Progenitor cell of endocrine pancreas (in vitro differentiated cells): ENCODE measurements around the gene DRG2. TPM values are rescaled to one million over a fixed set of nuclear protein-coding genes. Genes with fewer than 3 reads are reported as not detected.

Experiments
- DNase-seq: peaks from one replicate; pipeline ENCODE4 v3.0.0; 2021; ENCODE audit warnings: low spot score; ENCODE audit not compliant: unreplicated experiment
- H3K27ac Mint-ChIP-seq: 2 replicates; pipeline ENCODE4 v1.8.0; 2021; ENCODE audit warnings: mild to moderate bottlenecking, moderate library complexity, mixed read lengths
- H3K27me3 Mint-ChIP-seq: 2 replicates; pipeline ENCODE4 v1.8.0; 2021; ENCODE audit warnings: mixed read lengths
- H3K36me3 Mint-ChIP-seq: 2 replicates; pipeline ENCODE4 v1.8.0; 2022; ENCODE audit warnings: mixed read lengths; ENCODE audit not compliant: insufficient read depth
- H3K4me1 Mint-ChIP-seq: 2 replicates; pipeline ENCODE4 v1.8.0; 2021; ENCODE audit warnings: low read depth, mixed read lengths
- H3K4me3 Mint-ChIP-seq: 2 replicates; pipeline ENCODE4 v1.8.0; 2021; ENCODE audit warnings: low read depth, mild to moderate bottlenecking, moderate library complexity, mixed read lengths
- H3K9me3 Mint-ChIP-seq: 2 replicates; pipeline ENCODE4 v1.8.0; 2021; ENCODE audit warnings: low read depth, mixed read lengths
- total RNA-seq: library from RNA; stranded (reverse); gene quantifications from 2 replicates; pipeline ENCODE4 v1.2.1, GENCODE V29; 2021
- TF ChIP-seq, protein P1 (sequence below): fragments of 200-600 bp; sonication (generic); IDR thresholded peaks from one replicate; pipeline ENCODE4 v1.5.0; 2021; ENCODE audit warnings: antibody characterized with exemption, mild to moderate bottlenecking; ENCODE audit not compliant: unreplicated experiment

The DRG2 gene
- total RNA-seq, 1 donor from 2014 or later = 42.9 TPM

DNA sequence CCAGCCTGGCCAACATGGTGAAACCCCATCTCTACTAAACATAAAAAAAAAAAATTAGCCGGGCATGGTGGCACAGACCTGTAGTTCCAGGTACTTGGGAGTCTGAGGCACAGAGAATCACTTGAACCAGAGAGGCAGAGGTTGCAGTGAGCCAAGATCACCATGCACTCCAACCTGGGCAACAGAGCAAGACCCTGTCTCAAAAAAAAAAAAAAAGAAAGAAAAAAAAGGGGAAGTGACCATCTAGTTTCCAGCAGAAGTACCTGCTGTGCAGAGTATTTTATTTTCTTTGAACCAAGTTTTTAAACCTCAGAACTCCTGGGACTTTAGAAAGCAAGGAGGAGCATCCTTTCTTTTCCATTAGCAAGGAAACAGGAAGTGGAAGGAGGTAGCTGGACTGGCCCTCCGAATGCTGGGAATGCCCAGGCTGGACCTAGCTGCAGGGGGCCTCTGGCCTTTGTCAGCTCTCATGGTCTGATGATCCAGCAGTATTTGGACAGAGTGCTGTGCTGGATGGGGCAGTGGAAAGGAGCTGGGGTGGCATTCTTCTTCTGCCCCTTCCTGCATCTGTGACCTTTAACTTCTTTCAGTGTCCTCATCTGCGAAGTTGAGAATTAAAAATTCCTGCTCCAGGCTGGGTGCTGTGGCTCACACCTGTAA is 41.9 kb upstream of the DRG2 start:
- Mint-ChIP-seq H3K27me3 (no peaks in the 10 kb centered on the region), H3K36me3 (peaks cover 7% of the 10 kb centered on the region)

DNA sequence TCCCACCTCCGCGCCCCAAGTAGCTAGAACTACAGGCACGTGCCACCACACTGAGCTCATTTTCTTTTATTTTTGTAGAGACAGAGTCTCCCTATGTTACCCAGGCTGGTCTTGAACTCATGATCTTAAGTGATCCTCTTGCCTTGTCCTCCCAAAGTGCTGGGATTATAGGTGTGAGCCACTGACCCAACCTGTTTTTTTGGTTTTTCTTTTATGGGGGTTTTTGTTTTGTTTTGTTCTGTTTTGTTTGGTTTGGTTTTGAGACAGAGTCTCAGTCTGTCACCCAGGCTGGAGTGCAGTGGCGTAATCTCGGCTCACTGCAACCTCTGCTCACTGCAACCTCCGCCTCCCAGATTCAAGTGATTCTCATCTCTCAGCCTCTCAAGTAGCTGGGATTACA is 32.2 kb upstream of the DRG2 start:
- H3K4me1 Mint-ChIP-seq = no peaks in the 10 kb centered on the region
- no peak for DNase-seq
- TF ChIP-seq, protein P1, sequence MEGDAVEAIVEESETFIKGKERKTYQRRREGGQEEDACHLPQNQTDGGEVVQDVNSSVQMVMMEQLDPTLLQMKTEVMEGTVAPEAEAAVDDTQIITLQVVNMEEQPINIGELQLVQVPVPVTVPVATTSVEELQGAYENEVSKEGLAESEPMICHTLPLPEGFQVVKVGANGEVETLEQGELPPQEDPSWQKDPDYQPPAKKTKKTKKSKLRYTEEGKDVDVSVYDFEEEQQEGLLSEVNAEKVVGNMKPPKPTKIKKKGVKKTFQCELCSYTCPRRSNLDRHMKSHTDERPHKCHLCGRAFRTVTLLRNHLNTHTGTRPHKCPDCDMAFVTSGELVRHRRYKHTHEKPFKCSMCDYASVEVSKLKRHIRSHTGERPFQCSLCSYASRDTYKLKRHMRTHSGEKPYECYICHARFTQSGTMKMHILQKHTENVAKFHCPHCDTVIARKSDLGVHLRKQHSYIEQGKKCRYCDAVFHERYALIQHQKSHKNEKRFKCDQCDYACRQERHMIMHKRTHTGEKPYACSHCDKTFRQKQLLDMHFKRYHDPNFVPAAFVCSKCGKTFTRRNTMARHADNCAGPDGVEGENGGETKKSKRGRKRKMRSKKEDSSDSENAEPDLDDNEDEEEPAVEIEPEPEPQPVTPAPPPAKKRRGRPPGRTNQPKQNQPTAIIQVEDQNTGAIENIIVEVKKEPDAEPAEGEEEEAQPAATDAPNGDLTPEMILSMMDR = no peak
- H3K36me3 Mint-ChIP-seq = peaks cover 20% of the 10 kb centered on the region
- no peaks in the 10 kb centered on the region for H3K9me3 Mint-ChIP-seq
- H3K27me3 Mint-ChIP-seq = no peaks in the 10 kb centered on the region
- H3K4me3 Mint-ChIP-seq = no peak overlapping the region
- peak overlapping the region; percentile 62 for H3K27ac Mint-ChIP-seq

More for the DNA sequence above, 41.9 kb upstream of the DRG2 start:
- no peak overlapping the region for H3K4me3 Mint-ChIP-seq
- H3K27ac Mint-ChIP-seq = no peak overlapping the region
- TF ChIP-seq, protein P1 = no peak
- no peaks in the 10 kb centered on the region for H3K9me3 Mint-ChIP-seq
- H3K4me1 Mint-ChIP-seq = peaks cover 9% of the 10 kb centered on the region
- no peak for DNase-seq

DNA sequence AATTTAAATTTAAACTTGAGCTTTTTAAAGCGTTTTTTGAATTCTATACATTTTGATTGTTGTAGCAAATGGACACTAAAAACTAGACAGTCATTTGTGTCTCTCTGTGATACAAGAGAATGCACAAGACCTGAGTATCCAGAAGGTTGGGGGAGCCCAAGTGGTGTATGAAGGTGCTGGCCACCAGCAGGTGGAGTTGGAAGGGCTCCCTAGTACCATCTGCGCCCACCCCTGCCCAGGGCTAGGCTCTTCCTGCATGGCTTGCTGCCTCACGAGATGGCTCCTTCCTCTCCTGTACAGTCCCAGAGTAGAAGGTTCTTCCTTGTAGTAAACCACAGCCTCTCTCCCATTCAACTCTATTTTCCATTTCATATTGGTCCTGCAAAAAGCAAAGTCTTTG is 31.5 kb upstream of the DRG2 start:
- H3K4me3 Mint-ChIP-seq = no peak overlapping the region
- H3K27me3 Mint-ChIP-seq = no peaks in the 10 kb centered on the region
- peaks cover 20% of the 10 kb centered on the region for H3K36me3 Mint-ChIP-seq
- DNase-seq = no peak
- no peaks in the 10 kb centered on the region for H3K9me3 Mint-ChIP-seq
- H3K4me1 Mint-ChIP-seq = no peaks in the 10 kb centered on the region
- H3K27ac Mint-ChIP-seq = no peak overlapping the region
- TF ChIP-seq, protein P1 = no peak

DNA sequence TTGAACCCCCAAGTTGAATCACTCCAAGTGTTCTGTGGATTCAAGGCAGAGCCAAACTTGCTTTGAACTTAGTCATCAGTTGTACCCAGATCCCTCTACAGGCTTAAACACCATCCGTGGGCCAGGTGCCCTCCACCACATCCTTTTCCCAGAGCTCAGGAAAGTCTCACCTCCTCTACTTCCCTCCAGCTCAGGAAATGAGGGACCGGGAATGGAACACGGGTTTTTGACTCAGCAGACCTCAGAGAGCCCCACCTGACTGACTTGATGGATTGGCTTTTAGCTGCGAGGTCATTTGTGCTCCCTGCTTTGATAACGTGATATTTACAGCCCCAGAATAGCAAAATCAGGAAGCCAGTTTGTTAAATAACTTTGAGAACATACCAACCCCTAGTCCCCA is 28.5 kb upstream of the DRG2 start:
- no peak overlapping the region for H3K4me3 Mint-ChIP-seq
- no peaks in the 10 kb centered on the region for H3K4me1 Mint-ChIP-seq
- TF ChIP-seq, protein P1 = no peak
- no peak overlapping the region for H3K27ac Mint-ChIP-seq
- DNase-seq = no peak
- H3K27me3 Mint-ChIP-seq = no peaks in the 10 kb centered on the region
- H3K36me3 Mint-ChIP-seq = peaks cover 24% of the 10 kb centered on the region
- H3K9me3 Mint-ChIP-seq = no peaks in the 10 kb centered on the region

DNA sequence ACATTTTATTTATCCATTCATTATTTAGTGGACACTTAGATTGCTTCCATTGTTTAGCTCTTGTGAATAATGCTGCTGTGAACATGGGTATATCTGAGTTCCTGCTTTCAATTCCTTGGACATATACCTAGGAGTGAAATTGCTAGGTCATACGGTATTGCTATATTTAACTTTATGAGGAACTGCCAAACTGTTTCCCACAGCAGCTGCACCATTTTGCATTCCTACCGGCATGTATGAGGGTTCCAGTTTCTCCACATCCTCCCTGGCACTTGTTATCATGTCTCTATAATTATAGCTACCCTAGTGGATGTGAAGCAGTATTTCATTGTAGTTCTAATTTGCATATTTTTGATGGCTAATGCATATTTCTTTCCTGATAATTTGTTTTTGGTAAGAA is 23.7 kb upstream of the DRG2 start:
- Mint-ChIP-seq H3K4me3 (no peak overlapping the region), H3K4me1 (no peaks in the 10 kb centered on the region), H3K9me3 (no peaks in the 10 kb centered on the region), H3K27ac (no peak overlapping the region), H3K27me3 (no peaks in the 10 kb centered on the region), H3K36me3 (peaks cover 17% of the 10 kb centered on the region)
- no peak for DNase-seq
- TF ChIP-seq, protein P1 = no peak
